ENCODE data around the gene ENAM. TPM values are rescaled to one million over a fixed set of nuclear protein-coding genes. Genes with fewer than 3 reads are reported as not detected.

The ENAM gene
- total RNA-seq, 4 donors from 2014 or later: 0.16 TPM; not detected in 3

- no peak for TF ChIP-seq CTCF (IDR thresholded peaks at IDR 0.05; ENCODE audit: low read depth)
Observed at GRCh38 chr4:70681704-70682103, 53.2 kb downstream of the ENAM start.

GRCh38 chr4:70687392-70687791, 58.8 kb downstream of the ENAM start:
- TF ChIP-seq CTCF (IDR thresholded peaks at IDR 0.05; ENCODE audit: low read depth): no peak

- no peak for TF ChIP-seq CTCF (IDR thresholded peaks at IDR 0.05; ENCODE audit: low read depth)
Observed at GRCh38 chr4:70687821-70688794, 59.6 kb downstream of the ENAM start, which contains the start of gene UTP3. UTP3 (plus strand) TSS chr4:70688532; CDS start chr4:70688678, 146 bp downstream.

GRCh38 chr4:70688795-70689231, 60.3 kb downstream of the ENAM start:
- no peak for TF ChIP-seq CTCF (IDR thresholded peaks at IDR 0.05; ENCODE audit: low read depth)

GRCh38 chr4:70691661-70692060, 63.1 kb downstream of the ENAM start:
- no peak for TF ChIP-seq CTCF (IDR thresholded peaks at IDR 0.05; ENCODE audit: low read depth)

Other genes starting within 250 kb of the ENAM start
- not detected for gene SMR3B, start 245.6 kb upstream of the ENAM start, total RNA-seq
- gene OPRPN, start 230.8 kb upstream of the ENAM start, total RNA-seq: not detected
- not detected for gene MUC7, start 156.5 kb upstream of the ENAM start, total RNA-seq
- not detected for gene AMTN, start 110.2 kb upstream of the ENAM start, total RNA-seq
- not detected for gene AMBN, start 36.5 kb upstream of the ENAM start, total RNA-seq
- gene JCHAIN, start 37.8 kb downstream of the ENAM start, total RNA-seq: 10 to 100 TPM in 1 of 4 donors, 1 to 10 TPM in 2, not detected in 1; 6.6 to 23.0 (median 6.8) TPM
- gene UTP3, start 59.8 kb downstream of the ENAM start, total RNA-seq: 10 to 100 TPM; 12.2 to 26.1 (median 16.1) TPM
- 10 to 100 TPM; 47.1 to 75.3 (median 58.6) TPM for gene RUFY3, start 93.2 kb downstream of the ENAM start, total RNA-seq
- 10 to 100 TPM; 52.2 to 71.6 (median 56.3) TPM for gene GRSF1, start 211.1 kb downstream of the ENAM start, total RNA-seq